Right lobe of liver (tissue), 6 donors: ENCODE data around the gene SCGB1A1. TPM values are rescaled to one million over a fixed set of nuclear protein-coding genes. Genes with fewer than 3 reads are reported as not detected.
"Not testable (repeated sequence)": the region's sequence is repeated elsewhere in the genome, so short reads cannot be mapped to it uniquely, and the experiment has no call there.

Experiments used
- ATAC-seq, 4 donors: fragments of 200-7000 bp; cut with Tn5 transposase; one replicate each; pipeline ENCODE4 v1.9.1; 2020; ENCODE audit warnings: mild to moderate bottlenecking in 4 of 4, moderate library complexity in 4 of 4
- DNase-seq, 3 donors: peaks; one replicate each; pipeline ENCODE4 v3.0.0-alpha.2; 2020
- H3K27ac ChIP-seq, 3 donors: fragments of 200-600 bp; one replicate each; pipeline ENCODE4 v1.8.0; 2022
- H3K27me3 ChIP-seq, 2 donors: fragments of 200-600 bp; one replicate each; pipeline ENCODE4 v1.8.0; 2022
- H3K36me3 ChIP-seq, 4 donors: fragments of 200-600 bp; sonication (generic) in 1 of 4; one replicate each; pipeline versions ENCODE4 v1.5.1 to v1.8.0; 2017 to 2022; ENCODE audit warnings: control low read depth in 1 of 4
- H3K4me1 ChIP-seq, 4 donors: fragments of 200-600 bp; sonication (generic) in 1 of 4; one replicate each; pipeline versions ENCODE4 v1.5.1 to v1.8.0; 2017 to 2022; ENCODE audit warnings: control low read depth in 1 of 4
- H3K4me3 ChIP-seq, 3 donors: fragments of 200-600 bp; one replicate each; pipeline ENCODE4 v1.8.0; 2022
- H3K9me3 ChIP-seq, 4 donors: fragments of 200-600 bp; sonication (generic) in 1 of 4; one replicate each; pipeline versions ENCODE4 v1.5.1 to v1.8.0; 2017 to 2022; ENCODE audit warnings: control low read depth in 1 of 4
- CTCF ChIP-seq, 4 donors: fragments of 200-600 bp in 3 of 4; fragments of 450-650 bp in 1 of 4; IDR thresholded peaks; one replicate each; pipeline versions ENCODE4 v1.5.1 to v1.8.0; 2016 to 2022; ENCODE audit warnings: antibody characterized with exemption in 4 of 4, mild to moderate bottlenecking in 2 of 4
- POLR2A ChIP-seq: fragments of 450-650 bp; IDR thresholded peaks from one replicate; pipeline ENCODE4 v1.6.1; 2017; ENCODE audit warnings: antibody characterized with exemption, mild to moderate bottlenecking
- WGBS: methylation state at CpG from one replicate; pipeline ENCODE4 v1.1.6; 2018; ENCODE audit warnings: low coverage, low lambda C conversion rate; ENCODE audit not compliant: insufficient coverage; ENCODE audit errors: missing lambda C conversion rate; 5-methylcytosine and 5-hydroxymethylcytosine counted together
- intact Hi-C, 2 donors: fragments of 100-400 bp; cut with DNase I; formaldehyde crosslinking; loops; one replicate each; pipeline versions ENCODE4 v1.11.2 to v1.14.1; 2022
- total RNA-seq, 6 experiments: library from RNA; depleted of rRNA in 2 of 6; stranded (reverse); fragments of >200 nt in 2 of 6; fragmentation: NEBNext Ultra II Directional in 3 of 6; extraction: Animal tissue kit (Norgen Biotek cat#: 25700) in 3 of 6; gene quantifications; one replicate each; pipeline versions ENCODE4 v1.1.0 to v1.2.4, GENCODE V29; 2016 to 2023
- donor health status: DM: no; HTN: yes; CAD: no.
- donor health status: DM: no; HTN: no; CAD: no.
- donor health status: DM: no; HTN: no; CAD: no.
- donor health status: DM: no; HTN: yes; CAD: no.
- donor health status: DM: no; HTN: yes; CAD: no.

The SCGB1A1 gene
- total RNA-seq, 6 experiments from 2014 or later = not detected

GRCh38 chr11:62374801-62375200 is 44.0 kb upstream of the SCGB1A1 start:
- TF ChIP-seq POLR2A (no peak), CTCF (IDR thresholded peaks at IDR 0.05) (no peak)
- Histone ChIP-seq H3K9me3 (no peaks in the 10 kb centered on the region), H3K27me3 (no peaks in the 10 kb centered on the region), H3K27ac (no peak overlapping the region), H3K4me3 (no peak overlapping the region), H3K36me3 (no peaks in the 10 kb centered on the region), H3K4me1 (peaks cover 0 to 11% (median 4%) of the 10 kb centered on the region in 4 donors)
- 83% methylated on average over 5 of the region's 9 CpGs for WGBS
- DNase-seq = no peak
- intact Hi-C loops = no loop called here
- no peak for ATAC-seq

- H3K27ac ChIP-seq, H3K27me3 ChIP-seq, ATAC-seq, H3K9me3 ChIP-seq, intact Hi-C loops, H3K4me3 ChIP-seq, DNase-seq, H3K36me3 ChIP-seq, H3K4me1 ChIP-seq: not testable (repeated sequence)
- 2% methylated on average over 9 of the region's 9 CpGs for WGBS
- TF ChIP-seq CTCF (IDR thresholded peaks at IDR 0.05) = peak; percentile 47 to 56 (median 52)
Measured at GRCh38 chr11:62378459-62379063, 40.3 kb upstream of the SCGB1A1 start.

- intact Hi-C loops = not testable (repeated sequence)
Measured at GRCh38 chr11:62379586-62379985, 39.2 kb upstream of the SCGB1A1 start.

GRCh38 chr11:62380821-62381245 is 38.0 kb upstream of the SCGB1A1 start:
- intact Hi-C loops = not testable (repeated sequence)
- under 1% methylated on average over 12 of the region's 12 CpGs for WGBS

More at GRCh38 chr11:62379586-62379985, 39.2 kb upstream of the SCGB1A1 start:
- not testable (repeated sequence) for ATAC-seq, DNase-seq, H3K9me3 ChIP-seq, H3K4me1 ChIP-seq, H3K4me3 ChIP-seq, H3K36me3 ChIP-seq, H3K27ac ChIP-seq, H3K27me3 ChIP-seq
- WGBS = 42% methylated on average over 2 of the region's 2 CpGs

More at GRCh38 chr11:62380821-62381245, 38.0 kb upstream of the SCGB1A1 start:
- DNase-seq, H3K4me3 ChIP-seq, H3K36me3 ChIP-seq, H3K4me1 ChIP-seq, H3K27ac ChIP-seq, H3K9me3 ChIP-seq, H3K27me3 ChIP-seq: not testable (repeated sequence)
- TF ChIP-seq CTCF (IDR thresholded peaks at IDR 0.05) = peak; percentile 73 to 86 (median 83)
- ATAC-seq = peak; percentile 95 to 98 (median 96)
